H9 (cell line): ENCODE measurements around the gene RRP12. TPM values are rescaled to one million over a fixed set of nuclear protein-coding genes. Genes with fewer than 3 reads are reported as not detected.
A peak's percentile ranks its signal among the peaks of the same experiment; 100 is the strongest.

Experiments
- DNase-seq: peaks from one replicate; pipeline ENCODE4 v3.0.0-alpha.2; 2017
- H2AFZ ChIP-seq: one replicate; pipeline ENCODE4 v1.6.1; 2013; ENCODE audit warnings: mild to moderate bottlenecking, low read length, control low read depth, moderate library complexity
- H2AK5ac ChIP-seq: 2 replicates; pipeline ENCODE4 v1.6.1; 2013; ENCODE audit warnings: low read length, control low read depth, mixed read lengths; ENCODE audit not compliant: insufficient read length
- H2BK120ac ChIP-seq: one replicate; pipeline ENCODE4 v1.6.1; 2013; ENCODE audit warnings: low read depth, mild to moderate bottlenecking, low read length, control low read depth, inconsistent platforms; ENCODE audit not compliant: poor library complexity, severe bottlenecking
- H2BK12ac ChIP-seq: 2 replicates; pipeline ENCODE4 v1.6.1; 2013; ENCODE audit warnings: low read length, control low read depth, mixed read lengths, low read depth; ENCODE audit not compliant: insufficient read length
- H2BK15ac ChIP-seq: 2 replicates; pipeline ENCODE4 v1.6.1; 2013; ENCODE audit warnings: low read depth, low read length, control low read depth
- H2BK20ac ChIP-seq: one replicate; pipeline ENCODE4 v1.6.1; 2013; ENCODE audit warnings: low read depth, mild to moderate bottlenecking, low read length, control low read depth, inconsistent platforms; ENCODE audit not compliant: poor library complexity, severe bottlenecking
- H2BK5ac ChIP-seq: 2 replicates; pipeline ENCODE4 v1.6.1; 2013; ENCODE audit warnings: low read length, control low read depth, mixed read lengths; ENCODE audit not compliant: insufficient read length
- H3K14ac ChIP-seq: 2 replicates; pipeline ENCODE4 v1.6.1; 2013; ENCODE audit warnings: low read length, control low read depth; ENCODE audit not compliant: insufficient read depth
- H3K18ac ChIP-seq: 2 replicates; pipeline ENCODE4 v1.6.1; 2013; ENCODE audit warnings: low read depth, mild to moderate bottlenecking, mixed read lengths, low read length, control low read depth; ENCODE audit not compliant: insufficient read length
- H3K23ac ChIP-seq: 2 replicates; pipeline ENCODE4 v1.6.1; 2013; ENCODE audit warnings: low read length, control low read depth, mixed read lengths, low read depth; ENCODE audit not compliant: insufficient read length
- H3K23me2 ChIP-seq: 2 replicates; pipeline ENCODE4 v1.6.1; 2013; ENCODE audit warnings: low read depth, mild to moderate bottlenecking, mixed read lengths, low read length, control low read depth; ENCODE audit not compliant: insufficient read length, poor library complexity, severe bottlenecking
- H3K27ac ChIP-seq: 2 replicates; pipeline ENCODE4 v1.5.1; 2013; ENCODE audit warnings: low read length, control low read depth, mixed read lengths, low read depth; ENCODE audit not compliant: insufficient read length
- H3K27me3 ChIP-seq: 2 replicates; pipeline ENCODE4 v1.6.1; 2013; ENCODE audit warnings: low read length, control low read depth, inconsistent platforms; ENCODE audit not compliant: insufficient read depth
- H3K4ac ChIP-seq: 2 replicates; pipeline ENCODE4 v1.6.1; 2013; ENCODE audit warnings: low read depth, mild to moderate bottlenecking, control low read depth, inconsistent platforms, low read length, moderate library complexity
- H3K4me1 ChIP-seq: 2 replicates; pipeline ENCODE4 v1.6.1; 2013; ENCODE audit warnings: low read length, control low read depth, inconsistent platforms; ENCODE audit not compliant: insufficient read depth
- H3K4me2 ChIP-seq: 2 replicates; pipeline ENCODE4 v1.6.1; 2013; ENCODE audit warnings: low read length, control low read depth, mixed read lengths; ENCODE audit not compliant: insufficient read length, insufficient read depth
- H3K56ac ChIP-seq: 2 replicates; pipeline ENCODE4 v1.6.1; 2013; ENCODE audit warnings: low read depth, mild to moderate bottlenecking, mixed read lengths, low read length, control low read depth; ENCODE audit not compliant: insufficient read length
- H3K79me1 ChIP-seq: 2 replicates; pipeline ENCODE4 v1.6.1; 2013; ENCODE audit warnings: low read depth, mild to moderate bottlenecking, moderate library complexity, low read length, control low read depth, inconsistent platforms; ENCODE audit not compliant: insufficient read depth, poor library complexity, severe bottlenecking
- H3K79me2 ChIP-seq: 2 replicates; pipeline ENCODE4 v1.6.1; 2013; ENCODE audit warnings: low read length, control low read depth, inconsistent platforms; ENCODE audit not compliant: insufficient read depth
- H3K9ac ChIP-seq: 2 replicates; pipeline ENCODE4 v1.6.1; 2013; ENCODE audit warnings: low read length, control low read depth, mixed read lengths; ENCODE audit not compliant: insufficient read length; ENCODE audit errors: extremely low read depth
- H3K9me3 ChIP-seq: one replicate; pipeline ENCODE4 v1.6.1; 2013; ENCODE audit warnings: low read depth, low read length, inconsistent platforms; ENCODE audit not compliant: control insufficient read depth
- H3T11ph ChIP-seq: one replicate; pipeline ENCODE4 v1.6.1; 2013; ENCODE audit warnings: mild to moderate bottlenecking, low read length, control low read depth, inconsistent platforms
- H4K20me1 ChIP-seq: one replicate; pipeline ENCODE4 v1.6.1; 2013; ENCODE audit not compliant: control insufficient read depth, insufficient read length, insufficient read depth
- H4K5ac ChIP-seq: 2 replicates; pipeline ENCODE4 v1.6.1; 2013; ENCODE audit warnings: low read depth, mild to moderate bottlenecking, mixed read lengths, low read length, control low read depth; ENCODE audit not compliant: insufficient read length
- H4K8ac ChIP-seq: replicated peaks from 2 replicates; pipeline ENCODE4 v1.6.1; 2013; ENCODE audit warnings: low read length, control low read depth, mixed read lengths, low read depth; ENCODE audit not compliant: insufficient read length
- H4K91ac ChIP-seq: 2 replicates; pipeline ENCODE4 v1.6.1; 2013; ENCODE audit warnings: low read depth, mild to moderate bottlenecking, moderate library complexity, mixed read lengths, low read length, control low read depth; ENCODE audit not compliant: insufficient read length
- H3K27ac Mint-ChIP-seq, 3 experiments: 2 replicates in 2 of 3; 3 replicates in 1 of 3; pipeline ENCODE4 v1.8.0; 2020 to 2021; ENCODE audit warnings: mixed read lengths in 3 of 3, mild to moderate bottlenecking in 1 of 3, moderate library complexity in 1 of 3
- H3K27me3 Mint-ChIP-seq: 2 replicates; pipeline ENCODE4 v1.8.0; 2021; ENCODE audit warnings: low read depth, mild to moderate bottlenecking, moderate library complexity, mixed read lengths
- H3K36me3 Mint-ChIP-seq, 3 experiments: 2 replicates in 2 of 3; 3 replicates in 1 of 3; pipeline ENCODE4 v1.8.0; 2020 to 2021; ENCODE audit warnings: low read depth in 3 of 3, mixed read lengths in 3 of 3; ENCODE audit not compliant: insufficient read depth in 1 of 3
- H3K4me1 Mint-ChIP-seq, 2 experiments: 2 replicates each; pipeline ENCODE4 v1.8.0; 2020; ENCODE audit warnings: mixed read lengths in 2 of 2
- H3K4me3 Mint-ChIP-seq, 2 experiments: 2 replicates in 1 of 2; 3 replicates in 1 of 2; pipeline ENCODE4 v1.8.0; 2020 to 2021; ENCODE audit warnings: mild to moderate bottlenecking in 2 of 2, mixed read lengths in 2 of 2, moderate library complexity in 1 of 2
- H3K9me3 Mint-ChIP-seq, 2 experiments: 2 replicates in 1 of 2; 3 replicates in 1 of 2; pipeline ENCODE4 v1.8.0; 2020; ENCODE audit warnings: mild to moderate bottlenecking in 2 of 2, mixed read lengths in 2 of 2, moderate library complexity in 1 of 2
- CTCF ChIP-seq: fragments of 200-600 bp; sonication (generic); conservative IDR thresholded peaks from 3 replicates; pipeline ENCODE4 v1.8.0; 2021; ENCODE audit warnings: antibody characterized with exemption, mild to moderate bottlenecking
- WGBS: extraction: QIAGEN DNeasy Blood & Tissue Kit; methylation state at CpG from one replicate; pipeline ENCODE4 v1.1.7; 2013; ENCODE audit warnings: missing lambda C conversion rate, low lambda C conversion rate, mixed read lengths; ENCODE audit not compliant: insufficient read length; ENCODE audit errors: extremely low coverage; 5-methylcytosine and 5-hydroxymethylcytosine counted together
- total RNA-seq: library from RNA; stranded (reverse); gene quantifications from 2 replicates; pipeline ENCODE4 v1.2.1, GENCODE V29; 2021

RRP12 gene
- total RNA-seq, 1 experiment from 2014 or later: 71.6 TPM

- peak overlapping the region; percentile 90 to 96 for H3K4me3 Mint-ChIP-seq
- peak overlapping the region; percentile 6 for H4K5ac ChIP-seq
- H3K18ac ChIP-seq: peak overlapping the region; percentile 83
- H3K23ac ChIP-seq: no peak overlapping the region
- H4K20me1 ChIP-seq: no peaks in the 10 kb centered on the region
- peaks cover 17 to 19% of the 10 kb centered on the region in 2 experiments for H3K4me1 Mint-ChIP-seq
- no peak overlapping the region for H2BK5ac ChIP-seq
- H3K9me3 Mint-ChIP-seq: peaks cover 0 to 2% of the 10 kb centered on the region in 2 experiments; a peak in 1 of 5 replicates
- 0 out of 2 replicates have a peak, but pooled peaks cover 1% of the 10 kb centered on the region for H3K27me3 Mint-ChIP-seq
- H3K79me1 ChIP-seq: no peaks in the 10 kb centered on the region
- no peak overlapping the region for H2AK5ac ChIP-seq
- peaks cover 41 to 55% (median 44%) of the 10 kb centered on the region in 3 experiments for H3K36me3 Mint-ChIP-seq
- peak; percentile 86 for DNase-seq
- H3K4me2 ChIP-seq: peak overlapping the region; percentile 83
- peak overlapping the region; percentile 96 to 99 (median 99) for H3K27ac Mint-ChIP-seq
- H2BK120ac ChIP-seq: no peak overlapping the region
- no peak for TF ChIP-seq CTCF
- no peak overlapping the region for H3K56ac ChIP-seq
- H3K4ac ChIP-seq: no peak overlapping the region; the same call in 1 of the 2 replicates
- peak overlapping the region; percentile 99 for H3K9ac ChIP-seq
- no peak overlapping the region for H3T11ph ChIP-seq
- H4K8ac ChIP-seq: no peak overlapping the region
- no peak overlapping the region for H2BK15ac ChIP-seq
- no peaks in the 10 kb centered on the region for H3K27me3 ChIP-seq
- H3K14ac ChIP-seq: peak overlapping the region; percentile 21; the same call in 1 of the 2 replicates
- WGBS: no CpG with 5 or more reads among the region's 9 CpGs
- H3K4me1 ChIP-seq: no peaks in the 10 kb centered on the region
- peaks cover 9% of the 10 kb centered on the region for H3K23me2 ChIP-seq
- no peak overlapping the region for H2BK12ac ChIP-seq
- no peak overlapping the region for H2AFZ ChIP-seq
- no peak overlapping the region for H2BK20ac ChIP-seq
- peaks cover 19% of the 10 kb centered on the region; the same call in 1 of the 2 replicates for H3K79me2 ChIP-seq
- peak overlapping the region; percentile 74 for H3K27ac ChIP-seq
- no peak overlapping the region for H4K91ac ChIP-seq
- H3K9me3 ChIP-seq: no peaks in the 10 kb centered on the region
Measured at GRCh38 chr10:97427571-97428179, 26.5 kb upstream of the RRP12 start.
